Measurements from ENCODE around the gene EPHA6.

EPHA6 gene

DNA sequence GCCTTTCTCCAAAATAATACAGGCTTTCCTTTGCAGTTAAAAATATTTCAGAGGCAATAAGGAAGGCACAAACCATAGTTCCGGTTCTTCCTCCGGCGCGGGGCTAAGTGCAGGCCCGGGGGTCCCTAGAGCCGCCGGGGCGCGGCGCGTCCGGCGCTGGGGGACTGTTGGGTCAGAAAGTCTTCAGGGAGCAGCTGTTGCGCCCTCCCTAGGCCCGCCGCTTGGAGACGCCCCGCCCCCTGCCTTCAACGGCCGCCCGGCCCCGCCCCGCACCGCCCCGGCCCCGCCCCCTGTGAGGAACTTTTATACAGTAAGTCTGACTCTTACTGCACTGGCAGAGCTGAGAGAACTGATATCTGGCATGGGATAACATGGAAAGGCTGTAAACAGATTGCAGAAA is 667.0 kb downstream of the EPHA6 start:
- no peak overlapping the region for H3K27ac ChIP-seq
- H3K36me3 ChIP-seq = no peaks in the 10 kb centered on the region
- TF ChIP-seq, protein P1, sequence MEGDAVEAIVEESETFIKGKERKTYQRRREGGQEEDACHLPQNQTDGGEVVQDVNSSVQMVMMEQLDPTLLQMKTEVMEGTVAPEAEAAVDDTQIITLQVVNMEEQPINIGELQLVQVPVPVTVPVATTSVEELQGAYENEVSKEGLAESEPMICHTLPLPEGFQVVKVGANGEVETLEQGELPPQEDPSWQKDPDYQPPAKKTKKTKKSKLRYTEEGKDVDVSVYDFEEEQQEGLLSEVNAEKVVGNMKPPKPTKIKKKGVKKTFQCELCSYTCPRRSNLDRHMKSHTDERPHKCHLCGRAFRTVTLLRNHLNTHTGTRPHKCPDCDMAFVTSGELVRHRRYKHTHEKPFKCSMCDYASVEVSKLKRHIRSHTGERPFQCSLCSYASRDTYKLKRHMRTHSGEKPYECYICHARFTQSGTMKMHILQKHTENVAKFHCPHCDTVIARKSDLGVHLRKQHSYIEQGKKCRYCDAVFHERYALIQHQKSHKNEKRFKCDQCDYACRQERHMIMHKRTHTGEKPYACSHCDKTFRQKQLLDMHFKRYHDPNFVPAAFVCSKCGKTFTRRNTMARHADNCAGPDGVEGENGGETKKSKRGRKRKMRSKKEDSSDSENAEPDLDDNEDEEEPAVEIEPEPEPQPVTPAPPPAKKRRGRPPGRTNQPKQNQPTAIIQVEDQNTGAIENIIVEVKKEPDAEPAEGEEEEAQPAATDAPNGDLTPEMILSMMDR (IDR thresholded peaks at IDR 0.05; ENCODE audit: low read depth, low read length) = no peak
- no peak overlapping the region for H3K4me3 ChIP-seq (ENCODE audit: low read depth, low read length)
- no peak for DNase-seq
- no peaks in the 10 kb centered on the region for H3K9me3 ChIP-seq (ENCODE audit: severe bottlenecking)
- no peaks in the 10 kb centered on the region for H3K27me3 ChIP-seq (ENCODE audit: insufficient read depth, low read depth, severe bottlenecking)

DNA sequence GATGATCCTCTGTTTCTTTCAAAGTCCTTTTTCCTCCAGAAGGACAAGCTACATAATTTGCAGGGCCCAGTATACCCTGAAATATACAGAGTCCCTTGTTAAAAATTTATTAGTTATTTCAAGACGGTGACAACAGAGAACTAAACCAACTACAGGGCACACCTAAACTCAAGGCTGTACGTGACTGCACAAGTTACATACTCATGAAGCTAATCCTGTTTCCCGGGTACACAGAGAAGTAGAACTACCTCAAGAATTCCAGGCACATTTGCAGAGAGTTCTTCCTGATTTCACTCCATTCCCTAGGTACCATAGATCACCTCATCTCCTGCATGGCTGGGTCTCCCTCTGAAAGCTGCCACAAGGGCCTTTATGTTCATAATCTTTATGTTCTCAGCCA is 670.8 kb downstream of the EPHA6 start:
- DNase-seq = no peak
- Histone ChIP-seq H3K4me3 (ENCODE audit: low read depth, low read length) (no peak overlapping the region), H3K27ac (no peak overlapping the region), H3K36me3 (no peaks in the 10 kb centered on the region), H3K27me3 (ENCODE audit: insufficient read depth, low read depth, severe bottlenecking) (no peaks in the 10 kb centered on the region), H3K9me3 (ENCODE audit: severe bottlenecking) (no peaks in the 10 kb centered on the region)
- TF ChIP-seq, protein P1 (IDR thresholded peaks at IDR 0.05; ENCODE audit: low read depth, low read length) = no peak

DNA sequence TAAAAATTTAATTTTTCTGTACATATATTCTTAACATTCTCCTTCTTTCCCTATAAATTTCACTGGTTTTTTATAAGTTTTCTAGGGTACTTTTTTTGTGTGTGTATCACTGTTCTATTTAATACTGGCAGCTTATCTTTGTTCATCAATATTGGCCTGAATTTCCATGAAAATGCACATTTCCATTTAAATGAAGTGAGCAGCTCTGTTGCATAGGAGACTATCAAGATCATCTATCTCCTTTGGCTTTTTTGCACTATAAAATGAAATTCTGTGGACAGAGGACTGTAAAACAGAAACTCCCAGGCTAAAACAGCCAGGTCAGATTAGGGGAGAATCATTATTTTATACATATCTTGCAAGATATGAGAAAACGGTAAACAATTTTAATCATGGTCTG is 673.2 kb downstream of the EPHA6 start:
- H3K36me3 ChIP-seq = no peaks in the 10 kb centered on the region
- no peaks in the 10 kb centered on the region for H3K9me3 ChIP-seq (ENCODE audit: severe bottlenecking)
- no peaks in the 10 kb centered on the region for H3K27me3 ChIP-seq (ENCODE audit: insufficient read depth, low read depth, severe bottlenecking)
- no peak overlapping the region for H3K27ac ChIP-seq
- DNase-seq = no peak
- no peak overlapping the region for H3K4me3 ChIP-seq (ENCODE audit: low read depth, low read length)
- TF ChIP-seq, protein P1 (IDR thresholded peaks at IDR 0.05; ENCODE audit: low read depth, low read length) = no peak

DNA sequence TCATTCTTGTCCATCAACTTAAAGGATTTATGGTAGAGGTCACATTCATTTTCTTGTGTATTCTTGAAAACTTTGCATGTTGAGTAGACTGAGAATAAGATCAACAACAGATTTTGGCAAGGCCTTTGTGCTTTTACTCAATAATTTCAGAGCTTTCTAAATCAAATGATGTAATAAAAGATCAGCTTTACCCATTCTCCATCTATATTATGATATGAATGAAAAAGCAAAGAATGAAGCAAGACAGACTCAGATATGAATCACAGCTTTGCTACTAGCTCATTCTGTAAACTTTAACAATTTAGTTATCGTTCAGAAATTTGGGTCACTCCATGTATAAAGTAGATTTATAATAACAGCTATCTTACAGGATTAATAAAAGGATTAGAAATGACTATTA is 674.3 kb downstream of the EPHA6 start:
- Histone ChIP-seq H3K27me3 (ENCODE audit: insufficient read depth, low read depth, severe bottlenecking) (no peaks in the 10 kb centered on the region), H3K36me3 (no peaks in the 10 kb centered on the region), H3K27ac (no peak overlapping the region), H3K9me3 (ENCODE audit: severe bottlenecking) (no peaks in the 10 kb centered on the region), H3K4me3 (ENCODE audit: low read depth, low read length) (no peak overlapping the region)
- TF ChIP-seq, protein P1 (IDR thresholded peaks at IDR 0.05; ENCODE audit: low read depth, low read length) = no peak
- DNase-seq = no peak

DNA sequence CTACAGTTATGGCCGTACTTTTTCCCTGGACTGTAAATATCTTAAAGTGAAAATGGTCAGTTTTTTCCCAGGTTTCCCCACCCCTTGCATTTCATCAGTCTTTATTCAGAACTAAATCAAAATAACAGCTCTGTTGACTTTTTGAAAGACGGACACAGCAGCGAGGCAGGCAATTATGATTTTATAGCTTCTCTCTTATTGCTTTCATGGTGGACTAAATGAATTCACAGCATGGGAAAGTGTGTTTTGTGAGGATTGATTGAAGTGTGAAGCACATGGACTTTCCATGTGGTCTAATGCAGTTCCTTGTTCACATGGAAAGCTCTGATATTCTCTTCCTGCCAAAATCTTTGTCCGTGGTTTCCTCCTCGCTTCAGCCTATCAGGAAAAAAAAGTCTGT is 681.5 kb downstream of the EPHA6 start:
- no peak for DNase-seq
- TF ChIP-seq, protein P1 (IDR thresholded peaks at IDR 0.05; ENCODE audit: low read depth, low read length) = no peak
- H3K4me3 ChIP-seq (ENCODE audit: low read depth, low read length) = no peak overlapping the region
- no peaks in the 10 kb centered on the region for H3K9me3 ChIP-seq (ENCODE audit: severe bottlenecking)
- H3K36me3 ChIP-seq = no peaks in the 10 kb centered on the region
- H3K27me3 ChIP-seq (ENCODE audit: insufficient read depth, low read depth, severe bottlenecking) = no peaks in the 10 kb centered on the region
- no peak overlapping the region for H3K27ac ChIP-seq

DNA sequence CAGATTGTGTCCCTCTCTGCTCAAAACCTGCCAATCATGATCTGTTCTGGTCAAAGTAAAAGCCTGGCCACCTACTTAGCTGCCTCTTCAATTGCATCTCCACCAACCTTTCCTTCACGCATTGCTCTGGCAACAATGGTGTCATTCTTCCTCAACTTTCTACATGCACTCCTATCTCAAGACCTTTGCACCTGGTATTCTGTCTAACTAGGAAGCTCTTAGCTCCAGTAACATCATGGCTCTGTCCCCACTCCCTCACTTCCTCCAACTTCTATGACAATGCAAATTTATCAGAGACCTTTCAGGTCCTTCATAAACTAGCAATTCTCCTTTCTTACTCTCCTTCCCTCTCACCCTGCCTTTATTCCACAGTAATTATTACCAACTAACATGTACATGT is 682.7 kb downstream of the EPHA6 start:
- H3K4me3 ChIP-seq (ENCODE audit: low read depth, low read length) = no peak overlapping the region
- H3K27me3 ChIP-seq (ENCODE audit: insufficient read depth, low read depth, severe bottlenecking) = no peaks in the 10 kb centered on the region
- H3K36me3 ChIP-seq = no peaks in the 10 kb centered on the region
- H3K27ac ChIP-seq = no peak overlapping the region
- DNase-seq = no peak
- TF ChIP-seq, protein P1 (IDR thresholded peaks at IDR 0.05; ENCODE audit: low read depth, low read length) = no peak
- H3K9me3 ChIP-seq (ENCODE audit: severe bottlenecking) = no peaks in the 10 kb centered on the region

Data from WERI-Rb-1 (cell line).